A673 (cell line): Measurements from ENCODE around the gene KDM6B.

ENCODE experiments used
- CTCF ChIP-seq: fragments of 300-800, 200-600 bp; sonication (generic); conservative IDR thresholded peaks from 2 replicates; pipeline ENCODE4 v1.5.1; 2017; ENCODE audit warnings: low read depth, mild to moderate bottlenecking, antibody characterized with exemption, low read length, moderate library complexity, mixed read lengths
- EZH2 ChIP-seq: fragments of 200-600 bp; sonication (generic); IDR thresholded peaks from 2 replicates; pipeline ENCODE4 v1.6.1; 2017; ENCODE audit warnings: borderline replicate concordance, low read depth, mild to moderate bottlenecking, mixed read lengths, antibody characterized with exemption, low read length; ENCODE audit not compliant: poor library complexity, severe bottlenecking

GRCh38 chr17:7792611-7793010 is 41.4 kb upstream of the KDM6B start:
- TF ChIP-seq CTCF (no peak), EZH2 (no peak)
